ENCODE measurements around the gene DYNC1LI2. TPM values are rescaled to one million over a fixed set of nuclear protein-coding genes. Genes with fewer than 3 reads are reported as not detected.
A peak's percentile ranks its signal among the peaks of the same experiment; 100 is the strongest.

Gene DYNC1LI2
- total RNA-seq (2013; cell fraction: nucleolus; rRNA removed), result 145 and 165 TPM in 2 replicates
- 27.2 and 28.4 TPM in 2 replicates for total RNA-seq (2014; rRNA removed)
- 29.5 TPM in 2 replicates for total RNA-seq (2014; rRNA removed; fragmentation: Illumina TruSeq; extraction: Trizol)
- total RNA-seq (2021), result 33.9 and 37.9 TPM in 2 replicates
- 23.4 TPM for polyA plus RNA-seq (2011; ENCODE audit: low read depth)
- polyA plus RNA-seq (2011; rRNA removed), result 31.0 and 35.2 TPM in 2 replicates
- polyA plus RNA-seq (2011; cell fraction: cytosol; rRNA removed), result 25.7 and 28.3 TPM in 2 replicates
- 73.5 and 89.4 TPM in 2 replicates for polyA plus RNA-seq (2011; cell fraction: nucleus; rRNA removed)
- polyA plus RNA-seq (2012), result 19.0 and 26.4 TPM in 2 replicates
- polyA plus RNA-seq (2014; fragmentation: Illumina TruSeq; extraction: Trizol), result 36.4 and 40.9 TPM in 2 replicates
- polyA plus RNA-seq (2014; fragmentation: Nextera tagmentation; extraction: Ambion mirVana), result 1 to 10 TPM; 6.0 to 8.3 TPM
- polyA plus RNA-seq (2014; rRNA removed), result 39.4 and 47.4 TPM in 2 replicates
- polyA plus RNA-seq (2016; fragmentation: Nextera tagmentation; extraction: Ambion mirVana), result 10 to 100 TPM; 41.8 to 46.5 TPM
- 32.8 and 33.4 TPM in 2 replicates for polyA minus RNA-seq (2011; rRNA and poly(A)+ RNA removed)
- polyA minus RNA-seq (2011; cell fraction: cytosol; rRNA and poly(A)+ RNA removed), result 9.0 and 18.5 TPM in 2 replicates
- 26.1 and 44.9 TPM in 2 replicates for polyA minus RNA-seq (2011; cell fraction: nucleus; rRNA and poly(A)+ RNA removed)
- percentile 86 among the genes with signal in this experiment for Bru-seq, nascent RNA
- percentile 94 among the genes with signal in this experiment for BruChase-seq, experiment 1, labeled RNA remaining after a 6-hour chase
- percentile 96 among the genes with signal in this experiment for BruChase-seq, experiment 2, labeled RNA remaining after a 2-hour chase
- long read RNA-seq, experiment 1, full-length matches to known transcripts, result 1 of 5 reads
- long read RNA-seq, experiment 1, partial matches to known transcripts, result 4 of 5 reads
- long read RNA-seq, experiment 1, other reads (novel, unspliced or antisense), result 0 of 5 reads
- long read RNA-seq, experiment 2, full-length matches to known transcripts, result 25 of 77 reads
- long read RNA-seq, experiment 2, partial matches to known transcripts, result 29 of 77 reads
- long read RNA-seq, experiment 2, other reads (novel, unspliced or antisense), result 23 of 77 reads

DNA sequence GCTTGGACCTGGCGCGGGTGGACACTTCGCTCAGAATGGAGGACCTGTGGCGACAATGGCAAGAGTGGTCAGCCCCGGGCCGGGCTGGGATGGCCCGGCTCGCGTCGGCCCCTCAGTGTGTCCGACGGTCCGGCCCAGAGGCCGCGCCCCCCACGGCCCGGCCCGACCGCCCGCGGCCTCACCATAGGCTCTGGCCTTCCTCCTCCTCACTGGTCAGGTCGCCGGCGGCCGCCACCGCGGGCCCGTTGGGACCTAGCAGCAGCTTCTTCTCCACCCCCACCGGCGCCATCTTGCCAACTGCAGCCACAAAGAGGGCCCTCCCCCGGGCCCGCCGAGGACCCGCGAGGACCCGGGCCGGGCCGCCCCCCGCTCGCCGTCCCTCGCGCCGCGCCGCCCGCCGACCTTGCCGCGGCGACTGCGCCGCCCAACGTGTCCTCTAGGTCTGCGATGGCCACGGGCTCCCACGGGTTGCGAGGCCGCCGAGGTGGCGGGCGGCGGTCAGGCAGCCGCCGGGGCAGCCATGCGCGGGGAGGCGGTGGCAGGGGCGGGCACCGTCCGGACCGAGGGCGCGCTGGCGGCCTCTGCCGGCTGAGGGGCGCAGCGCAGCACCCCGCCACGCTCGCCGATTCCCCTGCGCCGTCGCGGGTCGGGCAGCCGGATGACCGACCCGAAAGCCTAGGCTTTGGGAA is at the start of gene DYNC1LI2:
TSS of gene DYNC1LI2 (minus strand) at position 307 of the 689 bp plus-strand sequence. CDS start at position 289, 18 bp downstream.
- Histone ChIP-seq H3K4me3 (peak within 1 kb of the TSS; percentile 84), H3K4me2 (ENCODE audit: control insufficient read depth, insufficient read depth) (peak within 1 kb of the TSS; percentile 94), H3K36me3 (ENCODE audit: control insufficient read depth in 2 of 2, insufficient read depth in 2 of 2, low read length in 1 of 2) (peaks cover 2 to 8% of the 10 kb centered on the region in 2 experiments; a peak in 3 of 4 replicates), H3K79me2 (ENCODE audit: control insufficient read depth, insufficient read depth, low read length) (peaks cover 29% of the 10 kb centered on the region), H3K27me3 (replicated peaks in 1 of 2; ENCODE audit: control insufficient read depth in 2 of 2, insufficient read depth in 2 of 2, low read length in 1 of 2) (peaks cover 0 to 3% of the 10 kb centered on the region in 2 experiments; a peak in 1 of 4 replicates), H4K20me1 (ENCODE audit: control insufficient read depth, insufficient read depth) (no peaks in the 10 kb centered on the region), H3K9ac (ENCODE audit: control insufficient read depth, insufficient read depth, low read length) (peak within 1 kb of the TSS; percentile 92), H3K27ac (ENCODE audit: control insufficient read depth, insufficient read depth) (peak within 1 kb of the TSS; percentile 92), H2AFZ (ENCODE audit: control insufficient read depth, low read depth, low read length) (peak within 1 kb of the TSS; percentile 95), H3K4me1 (ENCODE audit: control insufficient read depth, insufficient read depth, low read length) (peaks cover 7% of the 10 kb centered on the region), H3K9me3 (replicated peaks; ENCODE audit: control insufficient read depth, insufficient read depth, low read length) (no peaks in the 10 kb centered on the region)
- POLR2A ChIA-PET, result interaction anchor here (1.6 kb wide), 1 partner anchor 10 kb away, joined by 5 read pairs; no protein-coding TSS in a partner anchor
- peak; percentile 52 for FAIRE-seq
- CTCF ChIA-PET, result interaction anchor here (0.6 to 3.1 kb wide), 24 partner anchors 10 to 192 kb away, joined by 3 to 43 read pairs (median 5); partner anchors contain the start of gene NAE1
- in situ Hi-C loops (cut with MboI) (no loop called here), intact Hi-C loops (cut with micrococcal nuclease; ENCODE audit: unreplicated experiment) (loop anchor here (5.0 kb wide), 1 partner anchor 176 kb away; the partner anchor contains the start of gene RRAD)
- peak; percentile 79 for ATAC-seq
- WGBS (ENCODE audit: insufficient coverage, insufficient replicate concordance, low lambda C conversion rate, missing lambda C conversion rate), result under 1% methylated on average over 37 of the region's 90 CpGs
- no peak for DNase-seq (ENCODE audit: low read depth, low spot score)
- SMC1A ChIA-PET (ENCODE audit: uncharacterized antibody, unreplicated experiment), result interaction anchor here (0.7 to 2.0 kb wide), 5 partner anchors 14 to 346 kb away, joined by 3 to 8 read pairs (median 5); no protein-coding TSS in a partner anchor
- RAD21 ChIA-PET (ENCODE audit: unreplicated experiment), result interaction anchor here (0.7 to 1.9 kb wide), 6 partner anchors 10 to 344 kb away, joined by 3 to 7 read pairs (median 4); partner anchors contain the start of gene NAE1
- BruUV-seq (replicated peaks), result no TSS peak
- TF ChIP-seq, protein P1, sequence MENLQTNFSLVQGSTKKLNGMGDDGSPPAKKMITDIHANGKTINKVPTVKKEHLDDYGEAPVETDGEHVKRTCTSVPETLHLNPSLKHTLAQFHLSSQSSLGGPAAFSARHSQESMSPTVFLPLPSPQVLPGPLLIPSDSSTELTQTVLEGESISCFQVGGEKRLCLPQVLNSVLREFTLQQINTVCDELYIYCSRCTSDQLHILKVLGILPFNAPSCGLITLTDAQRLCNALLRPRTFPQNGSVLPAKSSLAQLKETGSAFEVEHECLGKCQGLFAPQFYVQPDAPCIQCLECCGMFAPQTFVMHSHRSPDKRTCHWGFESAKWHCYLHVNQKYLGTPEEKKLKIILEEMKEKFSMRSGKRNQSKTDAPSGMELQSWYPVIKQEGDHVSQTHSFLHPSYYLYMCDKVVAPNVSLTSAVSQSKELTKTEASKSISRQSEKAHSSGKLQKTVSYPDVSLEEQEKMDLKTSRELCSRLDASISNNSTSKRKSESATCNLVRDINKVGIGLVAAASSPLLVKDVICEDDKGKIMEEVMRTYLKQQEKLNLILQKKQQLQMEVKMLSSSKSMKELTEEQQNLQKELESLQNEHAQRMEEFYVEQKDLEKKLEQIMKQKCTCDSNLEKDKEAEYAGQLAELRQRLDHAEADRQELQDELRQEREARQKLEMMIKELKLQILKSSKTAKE (IDR thresholded peaks at IDR 0.05; ENCODE audit: low read depth, poor library complexity, severe bottlenecking), result no peak
- TF ChIP-seq, protein P2, sequence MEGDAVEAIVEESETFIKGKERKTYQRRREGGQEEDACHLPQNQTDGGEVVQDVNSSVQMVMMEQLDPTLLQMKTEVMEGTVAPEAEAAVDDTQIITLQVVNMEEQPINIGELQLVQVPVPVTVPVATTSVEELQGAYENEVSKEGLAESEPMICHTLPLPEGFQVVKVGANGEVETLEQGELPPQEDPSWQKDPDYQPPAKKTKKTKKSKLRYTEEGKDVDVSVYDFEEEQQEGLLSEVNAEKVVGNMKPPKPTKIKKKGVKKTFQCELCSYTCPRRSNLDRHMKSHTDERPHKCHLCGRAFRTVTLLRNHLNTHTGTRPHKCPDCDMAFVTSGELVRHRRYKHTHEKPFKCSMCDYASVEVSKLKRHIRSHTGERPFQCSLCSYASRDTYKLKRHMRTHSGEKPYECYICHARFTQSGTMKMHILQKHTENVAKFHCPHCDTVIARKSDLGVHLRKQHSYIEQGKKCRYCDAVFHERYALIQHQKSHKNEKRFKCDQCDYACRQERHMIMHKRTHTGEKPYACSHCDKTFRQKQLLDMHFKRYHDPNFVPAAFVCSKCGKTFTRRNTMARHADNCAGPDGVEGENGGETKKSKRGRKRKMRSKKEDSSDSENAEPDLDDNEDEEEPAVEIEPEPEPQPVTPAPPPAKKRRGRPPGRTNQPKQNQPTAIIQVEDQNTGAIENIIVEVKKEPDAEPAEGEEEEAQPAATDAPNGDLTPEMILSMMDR (IDR thresholded peaks at IDR 0.05 in 2 of 3, conservative IDR thresholded peaks at IDR 0.05 in 1 of 3; ENCODE audit: control insufficient read depth in 2 of 3, extremely low read depth in 1 of 3, insufficient read depth in 1 of 3, low read depth in 3 of 3, low read length in 3 of 3), result peak; percentile 70 to 92 (median 72); a peak in 4 of 6 replicates
- TF ChIP-seq ZNF24 (IDR thresholded peaks at IDR 0.05) (no peak), BCL11A (IDR thresholded peaks at IDR 0.05; ENCODE audit: low read depth, low read length) (0 out of 2 replicates have a peak, but pooled peaks have one; percentile 20), SMC3 (IDR thresholded peaks at IDR 0.05; ENCODE audit: borderline replicate concordance, low read length) (peak; percentile 26), NR2F1 (conservative IDR thresholded peaks at IDR 0.05) (peak; percentile 82), LARP7 (IDR thresholded peaks at IDR 0.05) (peak; percentile 100)
- TF ChIP-seq, protein P3, sequence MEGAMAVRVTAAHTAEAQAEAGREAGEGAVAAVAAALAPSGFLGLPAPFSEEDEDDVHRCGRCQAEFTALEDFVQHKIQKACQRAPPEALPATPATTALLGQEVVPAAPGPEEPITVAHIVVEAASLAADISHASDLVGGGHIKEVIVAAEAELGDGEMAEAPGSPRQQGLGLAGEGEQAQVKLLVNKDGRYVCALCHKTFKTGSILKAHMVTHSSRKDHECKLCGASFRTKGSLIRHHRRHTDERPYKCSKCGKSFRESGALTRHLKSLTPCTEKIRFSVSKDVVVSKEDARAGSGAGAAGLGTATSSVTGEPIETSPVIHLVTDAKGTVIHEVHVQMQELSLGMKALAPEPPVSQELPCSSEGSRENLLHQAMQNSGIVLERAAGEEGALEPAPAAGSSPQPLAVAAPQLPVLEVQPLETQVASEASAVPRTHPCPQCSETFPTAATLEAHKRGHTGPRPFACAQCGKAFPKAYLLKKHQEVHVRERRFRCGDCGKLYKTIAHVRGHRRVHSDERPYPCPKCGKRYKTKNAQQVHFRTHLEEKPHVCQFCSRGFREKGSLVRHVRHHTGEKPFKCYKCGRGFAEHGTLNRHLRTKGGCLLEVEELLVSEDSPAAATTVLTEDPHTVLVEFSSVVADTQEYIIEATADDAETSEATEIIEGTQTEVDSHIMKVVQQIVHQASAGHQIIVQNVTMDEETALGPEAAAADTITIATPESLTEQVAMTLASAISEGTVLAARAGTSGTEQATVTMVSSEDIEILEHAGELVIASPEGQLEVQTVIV (IDR thresholded peaks at IDR 0.05; ENCODE audit: borderline replicate concordance, partially characterized antibody), result no peak
- TF ChIP-seq, protein P4, sequence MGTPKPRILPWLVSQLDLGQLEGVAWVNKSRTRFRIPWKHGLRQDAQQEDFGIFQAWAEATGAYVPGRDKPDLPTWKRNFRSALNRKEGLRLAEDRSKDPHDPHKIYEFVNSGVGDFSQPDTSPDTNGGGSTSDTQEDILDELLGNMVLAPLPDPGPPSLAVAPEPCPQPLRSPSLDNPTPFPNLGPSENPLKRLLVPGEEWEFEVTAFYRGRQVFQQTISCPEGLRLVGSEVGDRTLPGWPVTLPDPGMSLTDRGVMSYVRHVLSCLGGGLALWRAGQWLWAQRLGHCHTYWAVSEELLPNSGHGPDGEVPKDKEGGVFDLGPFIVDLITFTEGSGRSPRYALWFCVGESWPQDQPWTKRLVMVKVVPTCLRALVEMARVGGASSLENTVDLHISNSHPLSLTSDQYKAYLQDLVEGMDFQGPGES (IDR thresholded peaks at IDR 0.05), result peak; percentile 57; the same call in 1 of the 2 replicates
